Aorta (tissue), 5 donors: ENCODE results near the gene ITPRIPL1. TPM values are rescaled to one million over a fixed set of nuclear protein-coding genes. Genes with fewer than 3 reads are reported as not detected.

Source experiments
- ATAC-seq: fragments of 200-7000 bp; cut with Tn5 transposase; one replicate; pipeline ENCODE4 v1.9.1; 2022; ENCODE audit warnings: moderate library complexity; ENCODE audit not compliant: low FRiP score
- DNase-seq, 2 donors: peaks; one replicate each; pipeline ENCODE4 v3.0.0-alpha.2; 2020
- H3K27ac ChIP-seq, 2 donors: one replicate each; pipeline ENCODE4 v1.5.1; 2013; ENCODE audit warnings: low read length in 2 of 2, mild to moderate bottlenecking in 2 of 2, moderate library complexity in 2 of 2, control low read depth in 1 of 2, inconsistent platforms in 1 of 2, low read depth in 1 of 2
- H3K27me3 ChIP-seq, 2 donors: one replicate each; pipeline ENCODE4 v1.6.1; 2013; ENCODE audit warnings: control low read depth in 1 of 2, low read length in 1 of 2, mild to moderate bottlenecking in 1 of 2, moderate library complexity in 1 of 2; ENCODE audit not compliant: insufficient read depth in 2 of 2, control insufficient read depth in 1 of 2
- H3K36me3 ChIP-seq, 2 donors: one replicate each; pipeline ENCODE4 v1.6.1; 2013; ENCODE audit warnings: control low read depth in 1 of 2, low read length in 1 of 2, mild to moderate bottlenecking in 1 of 2; ENCODE audit not compliant: insufficient read depth in 2 of 2, control insufficient read depth in 1 of 2
- H3K4me1 ChIP-seq, 2 donors: one replicate each; pipeline ENCODE4 v1.6.1; 2013; ENCODE audit warnings: low read length in 2 of 2, control low read depth in 1 of 2, mild to moderate bottlenecking in 1 of 2, moderate library complexity in 1 of 2; ENCODE audit not compliant: insufficient read depth in 2 of 2, control insufficient read depth in 1 of 2
- H3K4me3 ChIP-seq, 2 donors: one replicate each; pipeline ENCODE4 v1.5.1; 2013; ENCODE audit warnings: low read length in 2 of 2, control low read depth in 1 of 2, mild to moderate bottlenecking in 1 of 2
- H3K9me3 ChIP-seq: one replicate; pipeline ENCODE4 v1.6.1; 2013; ENCODE audit warnings: mild to moderate bottlenecking, low read length; ENCODE audit not compliant: control insufficient read depth
- WGBS, 2 donors: extraction: QIAGEN DNeasy Blood & Tissue Kit; methylation state at CpG; one replicate each; pipeline ENCODE4 v1.1.7; 2013; 5-methylcytosine and 5-hydroxymethylcytosine counted together
- intact Hi-C, 2 donors: fragments of 100-400 bp; cut with DNase I; formaldehyde crosslinking; loops; one replicate each; pipeline versions ENCODE4 v1.14.2 to v1.15.0; 2022
- polyA plus RNA-seq, 2 donors: library from polyadenylated mRNA; stranded (reverse); fragments of 200-250 nt; gene quantifications; one replicate each; pipeline ENCODE4 v1.2.3, GENCODE V29; 2013
- total RNA-seq, 2 donors: library from RNA; stranded (reverse); fragmentation: NEBNext Ultra II Directional; extraction: Animal tissue kit (Norgen Biotek cat#: 25700); gene quantifications; one replicate each; pipeline ENCODE4 v1.2.1, GENCODE V29; 2021
- donor health status: healthy with polysubstance abuse.
- donor health status: Bipolar disorder and iron deficiency.
- donor health status: DM: no; HTN: no; CAD: no.
- donor health status: DM: no; HTN: no; CAD: no.
- donor health status: DM: yes; HTN: yes; CAD: no.

ITPRIPL1 gene
- total and polyA plus RNA-seq, 4 donors, result 1.2 to 3.6 (median 1.9) TPM; not detected in 1

DNA sequence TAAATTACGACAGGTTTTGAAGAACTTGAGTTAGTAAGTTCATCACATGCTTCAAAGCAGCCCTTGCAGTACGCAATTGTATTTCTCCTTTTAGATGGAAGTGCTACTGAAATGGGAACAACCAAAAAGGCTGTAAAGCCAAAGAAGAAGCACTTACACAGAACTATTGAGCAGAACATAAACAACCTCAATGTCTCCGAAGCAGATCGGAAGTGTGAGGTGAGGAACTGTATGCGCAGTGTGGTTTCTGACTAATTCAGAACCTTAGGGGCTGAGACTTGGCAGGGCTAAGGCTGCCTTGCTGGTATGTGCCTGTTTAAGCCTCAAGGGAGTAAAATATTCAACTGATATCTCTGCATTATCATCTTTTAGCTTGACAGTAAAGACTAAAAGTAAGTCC lies 18.9 kb downstream of the ITPRIPL1 start:
- DNase-seq (no peak), ATAC-seq (no peak)
- WGBS, 2 donors, result 93 to 95% methylated on average over 5 of the region's 5 CpGs
- no peaks in the 10 kb centered on the region for H3K9me3 ChIP-seq
- no peaks in the 10 kb centered on the region for H3K4me1 ChIP-seq
- no peaks in the 10 kb centered on the region for H3K36me3 ChIP-seq
- H3K4me3 ChIP-seq, result no peak overlapping the region
- no peaks in the 10 kb centered on the region for H3K27me3 ChIP-seq
- intact Hi-C loops, result no loop called here
- H3K27ac ChIP-seq, result no peak overlapping the region

DNA sequence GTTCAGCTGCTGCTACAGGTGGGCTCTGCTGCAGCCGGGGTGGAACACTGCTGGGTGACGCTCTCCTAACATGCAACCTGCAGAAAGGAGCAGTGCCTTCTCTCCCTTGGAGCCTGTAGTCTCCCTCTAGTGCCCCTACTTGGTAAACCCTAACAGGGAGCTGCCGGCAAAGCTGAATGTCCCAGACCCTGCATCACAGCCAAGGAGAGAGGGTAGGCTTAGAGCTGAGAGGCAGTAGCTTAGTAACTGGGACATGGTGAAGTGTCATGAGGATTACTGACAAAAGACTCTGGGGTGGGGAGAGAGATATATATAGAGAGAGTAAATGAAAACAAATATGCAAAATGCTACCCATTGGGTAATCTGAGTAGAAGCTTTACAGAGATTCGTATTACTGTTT lies 20.3 kb downstream of the ITPRIPL1 start:
- Histone ChIP-seq H3K4me3 (no peak overlapping the region), H3K27ac (no peak overlapping the region), H3K9me3 (no peaks in the 10 kb centered on the region), H3K36me3 (no peaks in the 10 kb centered on the region), H3K27me3 (no peaks in the 10 kb centered on the region), H3K4me1 (no peaks in the 10 kb centered on the region)
- DNase-seq (no peak), ATAC-seq (no peak)
- WGBS, 2 donors, result 74 to 78% methylated on average over 4 of the region's 4 CpGs
- intact Hi-C loops, result no loop called here

DNA sequence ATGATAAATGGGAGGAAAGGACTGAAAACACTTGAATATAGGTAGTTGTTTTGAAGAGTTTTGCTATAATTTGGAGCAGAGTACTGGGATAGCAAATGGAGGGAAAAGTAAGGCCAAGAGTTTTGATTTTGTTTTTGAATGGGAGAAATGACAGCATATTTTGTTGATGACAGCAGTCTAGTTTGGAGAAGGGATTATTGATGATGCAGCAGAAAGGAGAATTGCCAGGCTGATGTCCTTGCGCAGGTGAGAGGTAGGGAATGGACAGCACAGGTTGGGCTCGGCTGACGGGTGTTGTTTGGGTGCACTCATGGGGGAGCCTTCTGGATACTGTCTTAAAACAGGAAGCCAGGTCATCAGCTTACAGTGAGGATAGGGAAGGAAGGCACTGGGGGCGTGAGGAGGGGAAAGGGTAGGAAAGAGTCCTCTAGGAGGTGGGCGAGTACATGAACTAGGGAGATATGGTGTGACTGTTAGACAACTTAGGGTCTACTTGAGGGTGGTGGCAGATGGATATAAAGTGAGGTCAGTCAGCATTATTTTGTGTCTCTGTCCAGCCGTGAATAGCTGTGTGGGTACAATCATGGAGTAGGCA lies 20.8 kb downstream of the ITPRIPL1 start:
- peak; percentile 39 for ATAC-seq
- WGBS, 2 donors, result 94 to 97% methylated on average over 6 of the region's 6 CpGs

GRCh38 chr2:96347395-96347794 lies 22.3 kb downstream of the ITPRIPL1 start:
- H3K4me1 ChIP-seq, result no peaks in the 10 kb centered on the region
- intact Hi-C loops, result no loop called here
- H3K36me3 ChIP-seq, result no peaks in the 10 kb centered on the region
- H3K27me3 ChIP-seq, result no peaks in the 10 kb centered on the region
- no peak overlapping the region for H3K27ac ChIP-seq
- ATAC-seq (no peak), DNase-seq (no peak)
- no peak overlapping the region for H3K4me3 ChIP-seq
- 94 to 100% methylated on average over 1 of the region's 1 CpG for WGBS, 2 donors
- no peaks in the 10 kb centered on the region for H3K9me3 ChIP-seq

More for the DNA sequence above, 20.8 kb downstream of the ITPRIPL1 start:
- Histone ChIP-seq H3K36me3 (no peaks in the 10 kb centered on the region), H3K4me1 (no peaks in the 10 kb centered on the region), H3K27ac (no peak overlapping the region), H3K9me3 (no peaks in the 10 kb centered on the region), H3K27me3 (no peaks in the 10 kb centered on the region), H3K4me3 (no peak overlapping the region)
- no peak for DNase-seq
- intact Hi-C loops, result no loop called here

DNA sequence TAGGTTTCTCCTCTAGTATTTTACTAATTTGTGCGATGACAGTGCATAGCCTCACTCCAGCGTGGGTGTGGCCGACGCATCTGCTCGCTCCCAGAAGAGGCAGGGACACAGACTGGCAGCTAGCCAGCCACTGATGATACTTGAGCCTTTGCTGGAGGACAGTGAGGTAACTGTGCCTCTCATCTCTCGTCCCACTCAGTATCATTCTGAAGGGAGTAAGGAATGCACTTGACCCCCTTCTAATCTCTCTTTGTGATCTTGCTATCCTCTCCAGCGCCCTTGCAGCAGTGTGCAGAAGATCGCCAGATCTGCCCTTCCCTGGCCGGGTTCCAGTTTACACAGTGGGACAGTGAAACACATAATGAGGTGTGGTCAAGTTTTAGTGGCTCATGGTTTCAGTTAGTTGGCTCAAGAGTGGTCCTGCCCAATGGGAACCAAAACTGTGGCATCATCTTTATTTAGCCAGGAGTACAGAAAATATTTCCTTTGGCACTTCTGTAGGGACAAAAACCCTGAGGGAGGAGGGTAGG lies 28.0 kb downstream of the ITPRIPL1 start:
- Histone ChIP-seq H3K9me3 (no peaks in the 10 kb centered on the region), H3K4me3 (no peak overlapping the region), H3K36me3 (no peaks in the 10 kb centered on the region), H3K27me3 (no peaks in the 10 kb centered on the region), H3K27ac (peak overlapping the region in 1 of 2 donors; percentile 74), H3K4me1 (peaks cover 0 to 2% of the 10 kb centered on the region in 2 donors)
- 28 to 41% methylated on average over 9 of the region's 9 CpGs for WGBS, 2 donors
- intact Hi-C loops, result loop anchor here in 1 of 2 donors (5.0 kb wide), 2 partner anchors 46 to 54 kb away; partner anchors contain the start of gene SNRNP200
- ATAC-seq, result peak; percentile 79
- DNase-seq, result peak in 1 of 2 donors; percentile 63

GRCh38 chr2:96353606-96354101 lies 28.5 kb downstream of the ITPRIPL1 start:
- Histone ChIP-seq H3K36me3 (no peaks in the 10 kb centered on the region), H3K4me1 (peaks cover 0 to 2% of the 10 kb centered on the region in 2 donors), H3K27me3 (no peaks in the 10 kb centered on the region), H3K27ac (peak overlapping the region; percentile 23 to 67), H3K4me3 (no peak overlapping the region), H3K9me3 (no peaks in the 10 kb centered on the region)
- WGBS, 2 donors, result 3 to 6% methylated on average over 4 of the region's 4 CpGs
- ATAC-seq (peak; percentile 76), DNase-seq (no peak)
- intact Hi-C loops, result loop anchor here in 1 of 2 donors (5.0 kb wide), 2 partner anchors 46 to 54 kb away; partner anchors contain the start of gene SNRNP200

- Histone ChIP-seq H3K9me3 (no peaks in the 10 kb centered on the region), H3K4me3 (no peak overlapping the region), H3K4me1 (peaks cover 0 to 2% of the 10 kb centered on the region in 2 donors), H3K36me3 (no peaks in the 10 kb centered on the region), H3K27ac (no peak overlapping the region), H3K27me3 (no peaks in the 10 kb centered on the region)
- DNase-seq (no peak), ATAC-seq (no peak)
- intact Hi-C loops, result loop anchor here in 1 of 2 donors (5.0 kb wide), 2 partner anchors 47 to 53 kb away; partner anchors contain the start of gene SNRNP200
- WGBS, 2 donors, result 70 to 71% methylated on average over 4 of the region's 4 CpGs
Observed at GRCh38 chr2:96354492-96354891, 29.4 kb downstream of the ITPRIPL1 start.

- ATAC-seq (peak; percentile 46), DNase-seq (no peak)
- Histone ChIP-seq H3K27ac (no peak overlapping the region), H3K27me3 (no peaks in the 10 kb centered on the region), H3K4me3 (no peak overlapping the region), H3K36me3 (no peaks in the 10 kb centered on the region), H3K4me1 (peaks cover 0 to 2% of the 10 kb centered on the region in 2 donors), H3K9me3 (no peaks in the 10 kb centered on the region)
- 27 to 34% methylated on average over 6 of the region's 6 CpGs for WGBS, 2 donors
- intact Hi-C loops, result no loop called here
Observed at GRCh38 chr2:96356889-96357288, 31.8 kb downstream of the ITPRIPL1 start.

GRCh38 chr2:96359310-96359709 lies 34.2 kb downstream of the ITPRIPL1 start:
- WGBS, 2 donors, result 58 to 59% methylated on average over 2 of the region's 2 CpGs
- no peaks in the 10 kb centered on the region for H3K36me3 ChIP-seq
- no peaks in the 10 kb centered on the region for H3K27me3 ChIP-seq
- intact Hi-C loops, result no loop called here
- no peak overlapping the region for H3K27ac ChIP-seq
- peak in 1 of 2 donors; percentile 77 for DNase-seq
- ATAC-seq, result no peak
- H3K4me1 ChIP-seq, result no peaks in the 10 kb centered on the region
- no peaks in the 10 kb centered on the region for H3K9me3 ChIP-seq
- no peak overlapping the region for H3K4me3 ChIP-seq
